Left ventricle myocardium inferior (tissue), 1 donor: ENCODE results near the gene ENOPH1. TPM values are rescaled to one million over a fixed set of nuclear protein-coding genes. Genes with fewer than 3 reads are reported as not detected.
"Not testable (repeated sequence)": the region's sequence is repeated elsewhere in the genome, so short reads cannot be mapped to it uniquely, and the experiment has no call there.

Experiments
- DNase-seq: peaks from one replicate; pipeline ENCODE4 v3.0.0-alpha.2; 2020
- H3K27ac ChIP-seq: fragments of 200-600 bp; replicated peaks from 2 replicates; pipeline ENCODE4 v1.8.0; 2021
- H3K27me3 ChIP-seq: fragments of 200-600 bp; 2 replicates; pipeline ENCODE4 v1.8.0; 2021; ENCODE audit warnings: low read depth
- H3K36me3 ChIP-seq: fragments of 200-600 bp; 2 replicates; pipeline ENCODE4 v1.8.0; 2021
- H3K4me1 ChIP-seq: fragments of 200-600 bp; 2 replicates; pipeline ENCODE4 v1.8.0; 2021
- H3K4me3 ChIP-seq: fragments of 200-600 bp; 2 replicates; pipeline ENCODE4 v1.8.0; 2021; ENCODE audit warnings: mild to moderate bottlenecking, moderate library complexity
- H3K9me3 ChIP-seq: fragments of 200-600 bp; replicated peaks from 2 replicates; pipeline ENCODE4 v1.8.0; 2021
- CTCF ChIP-seq: fragments of 200-600 bp; IDR thresholded peaks from 2 replicates; pipeline ENCODE4 v1.8.0; 2021; ENCODE audit warnings: antibody characterized with exemption, mild to moderate bottlenecking, borderline replicate concordance
- intact Hi-C: fragments of 100-400 bp; cut with micrococcal nuclease; formaldehyde crosslinking; loops from one replicate; pipeline ENCODE4 v1.11.0; 2022
- long read RNA-seq: library from polyadenylated mRNA; unstranded; transcript quantifications from one replicate; pipeline ENCODE4 v2.0.0, GENCODE V29; 2021
- total RNA-seq: library from RNA; stranded (reverse); fragmentation: NEBNext Ultra II Directional; extraction: Animal tissue kit (Norgen Biotek cat#: 25700); gene quantifications from one replicate; pipeline ENCODE4 v1.2.1, GENCODE V29; 2021
- donor health status: DM: no; HTN: yes; CAD: no; lungs with severe emphysema.

Gene ENOPH1
- 16.2 TPM for total RNA-seq
- long read RNA-seq, transcript ENOPH1-201 (6 exons, 2,025 nt), result major isoform, 52 of 58 reads
- long read RNA-seq, partial matches to known transcripts, result 0 of 58 reads
- long read RNA-seq, other reads (novel, unspliced or antisense), result 3 of 58 reads

GRCh38 chr4:82430193-82430963 lies at the start of gene ENOPH1, which contains the start of gene HNRNPDL:
Gene ENOPH1 (plus strand): TSS chr4:82430590. CDS start chr4:82430830, 240 bp downstream.
Gene HNRNPDL (minus strand): TSS chr4:82430462. CDS start chr4:82429690, 772 bp downstream.
- intact Hi-C loops, result no loop called here

GRCh38 chr4:82380831-82381230 lies 49.6 kb upstream of the ENOPH1 start:
- Histone ChIP-seq H3K4me1 (peaks cover 38% of the 10 kb centered on the region), H3K27ac (peak overlapping the region; percentile 82), H3K9me3 (no peaks in the 10 kb centered on the region), H3K4me3 (peak overlapping the region; percentile 12), H3K36me3 (no peaks in the 10 kb centered on the region), H3K27me3 (no peaks in the 10 kb centered on the region)
- no peak for TF ChIP-seq CTCF
- intact Hi-C loops, result no loop called here
- no peak for DNase-seq

More at GRCh38 chr4:82430193-82430963, at the start of gene ENOPH1, which contains the start of gene HNRNPDL:
- Histone ChIP-seq H3K4me1 (peaks cover 65% of the 10 kb centered on the region), H3K9me3 (no peaks in the 10 kb centered on the region), H3K4me3 (peak within 1 kb of the TSS; percentile 94), H3K36me3 (peaks cover 28% of the 10 kb centered on the region), H3K27ac (peak within 1 kb of the TSS; percentile 98), H3K27me3 (no peaks in the 10 kb centered on the region)
- peak; percentile 12 for TF ChIP-seq CTCF
- DNase-seq, result peak; percentile 96

- intact Hi-C loops, result no loop called here
- Histone ChIP-seq H3K4me3 (peak overlapping the region; percentile 12), H3K4me1 (peaks cover 34% of the 10 kb centered on the region), H3K9me3 (no peaks in the 10 kb centered on the region), H3K36me3 (no peaks in the 10 kb centered on the region), H3K27ac (peak overlapping the region; percentile 82), H3K27me3 (no peaks in the 10 kb centered on the region)
- no peak for DNase-seq
- TF ChIP-seq CTCF, result no peak
Measured at GRCh38 chr4:82381235-82381634, 49.2 kb upstream of the ENOPH1 start.

- intact Hi-C loops, result no loop called here
- no peak for TF ChIP-seq CTCF
- no peaks in the 10 kb centered on the region for H3K9me3 ChIP-seq
- DNase-seq, result no peak
- peak overlapping the region; percentile 82 for H3K27ac ChIP-seq
- no peaks in the 10 kb centered on the region for H3K36me3 ChIP-seq
- H3K27me3 ChIP-seq, result no peaks in the 10 kb centered on the region
- H3K4me1 ChIP-seq, result peaks cover 30% of the 10 kb centered on the region
- no peak overlapping the region for H3K4me3 ChIP-seq
Measured at GRCh38 chr4:82381661-82382296, 48.6 kb upstream of the ENOPH1 start.

- Histone ChIP-seq H3K27me3 (no peaks in the 10 kb centered on the region), H3K4me1 (peaks cover 32% of the 10 kb centered on the region), H3K36me3 (no peaks in the 10 kb centered on the region), H3K9me3 (no peaks in the 10 kb centered on the region), H3K4me3 (no peak overlapping the region), H3K27ac (peak overlapping the region; percentile 82)
- TF ChIP-seq CTCF, result no peak
- intact Hi-C loops, result no loop called here
- no peak for DNase-seq
Measured at GRCh38 chr4:82382751-82383150, 47.6 kb upstream of the ENOPH1 start.

- H3K4me3 ChIP-seq, intact Hi-C loops, H3K9me3 ChIP-seq, H3K27ac ChIP-seq, H3K36me3 ChIP-seq, DNase-seq, H3K27me3 ChIP-seq: not testable (repeated sequence)
- H3K4me1 ChIP-seq, result peaks cover 27% of the 10 kb centered on the region
Measured at GRCh38 chr4:82386312-82386711, 44.1 kb upstream of the ENOPH1 start.
